HEK293T (cell line): ENCODE data around the gene TMEM134.

Experiments used
- BHLHE40 ChIP-seq: fragments of 450-650 bp; IDR thresholded peaks from 2 replicates; pipeline ENCODE4 v1.6.1; 2016; ENCODE audit warnings: mild to moderate bottlenecking, moderate library complexity, borderline replicate concordance
- FOXK2 ChIP-seq: fragments of 450-650 bp; IDR thresholded peaks from 2 replicates; pipeline ENCODE4 v1.6.1; 2016; ENCODE audit warnings: mild to moderate bottlenecking
- L3MBTL2 ChIP-seq: fragments of 450-650 bp; conservative IDR thresholded peaks from 2 replicates; pipeline ENCODE4 v1.6.1; 2016; ENCODE audit warnings: mild to moderate bottlenecking
- SUZ12 ChIP-seq: fragments of 450-650 bp; IDR thresholded peaks from 2 replicates; pipeline ENCODE4 v1.6.1; 2016; ENCODE audit warnings: mild to moderate bottlenecking
- ZNF384 ChIP-seq: fragments of 450-650 bp; IDR thresholded peaks from 2 replicates; pipeline ENCODE4 v1.6.1; 2016

DNA sequence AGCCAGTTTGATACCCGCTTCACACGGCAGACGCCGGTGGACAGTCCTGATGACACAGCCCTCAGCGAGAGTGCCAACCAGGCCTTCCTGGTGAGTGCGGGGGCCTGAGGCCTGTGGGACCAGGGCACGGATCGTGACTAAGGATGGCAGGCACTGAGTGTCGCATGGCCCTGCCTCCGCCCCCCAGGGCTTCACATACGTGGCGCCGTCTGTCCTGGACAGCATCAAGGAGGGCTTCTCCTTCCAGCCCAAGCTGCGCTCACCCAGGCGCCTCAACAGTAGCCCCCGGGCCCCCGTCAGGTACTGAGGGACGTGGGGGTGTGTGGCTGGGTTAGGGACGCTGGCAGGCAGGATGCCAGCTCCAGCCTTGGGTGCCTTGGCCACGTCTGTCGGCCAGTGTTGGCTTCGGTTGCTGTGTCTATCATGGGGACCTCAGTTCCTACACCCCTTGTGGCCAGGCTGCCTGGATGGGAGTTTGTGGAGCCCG is 34.6 kb downstream of the TMEM134 start:
- TF ChIP-seq ZNF384 = no peak
- no peak for TF ChIP-seq L3MBTL2
- TF ChIP-seq SUZ12 = no peak
- TF ChIP-seq BHLHE40 = no peak
- no peak for TF ChIP-seq FOXK2
